K562 (cell line): Measurements from ENCODE around the gene NUCB2. TPM values are rescaled to one million over a fixed set of nuclear protein-coding genes. Genes with fewer than 3 reads are reported as not detected.

Experiments used
- ATAC-seq: fragments of 200-7000 bp; cut with Tn5 transposase; 3 replicates; pipeline ENCODE4 v1.9.1; 2020; ENCODE audit warnings: moderate library complexity
- BruUV-seq: library from RNA; stranded (reverse); fragments of 400-500 nt; replicated peaks from 2 replicates; lab custom pipeline; 2021; lab: Mats Ljungman, UMichigan
- CTCF ChIA-PET: fragments of 300-600 bp; formaldehyde crosslinking; extraction: SDS; loops from one replicate; lab custom pipeline; 2021; ENCODE audit warnings: low intra/inter-chr PET ratio; lab: Yijun Ruan, JAX
- POLR2A ChIA-PET: fragments of 300-600, 350-650 bp; sonication (Branson Sonifier 250); formaldehyde crosslinking; extraction: SDS; loops from one replicate; lab custom pipeline; 2021; ENCODE audit warnings: antibody characterized with exemption, inconsistent platforms; lab: Yijun Ruan, JAX
- DNase-seq, 4 experiments: peaks; one replicate each; pipeline versions ENCODE4 v3.0.0 to v3.0.0-alpha.2; 2011 to 2018; ENCODE audit warnings: low spot score in 3 of 4, mixed read lengths in 3 of 4; ENCODE audit errors: extremely low read depth in 1 of 4
- FAIRE-seq: peaks from 2 replicates; lab custom pipeline; 2011; peaks lifted over from hg19 to GRCh38; lab: Jason Lieb, UNC
- H2AFZ ChIP-seq: 2 replicates; pipeline ENCODE4 v1.6.0; 2011; ENCODE audit warnings: low read depth, low read length, control low read depth, inconsistent platforms
- H3K27ac ChIP-seq: fragments of 200-600 bp; 3 replicates; pipeline ENCODE4 v1.8.0; 2011; ENCODE audit warnings: low read depth, mild to moderate bottlenecking, control low read depth, inconsistent platforms, low read length, moderate library complexity, mixed read lengths; ENCODE audit errors: extremely low read depth
- H3K27me3 ChIP-seq, 2 experiments: fragments of 300-600 bp in 1 of 2; 2 replicates in 1 of 2; 3 replicates in 1 of 2; pipeline versions ENCODE4 v1.6.0 to v1.8.0; 2011; ENCODE audit warnings: inconsistent platforms in 2 of 2, low read length in 2 of 2, mild to moderate bottlenecking in 1 of 2, mixed read lengths in 1 of 2, moderate library complexity in 1 of 2; ENCODE audit not compliant: control insufficient read depth in 2 of 2, insufficient read depth in 2 of 2
- H3K36me3 ChIP-seq: fragments of 300-600 bp; 3 replicates; pipeline ENCODE4 v1.8.0; 2011; ENCODE audit warnings: mild to moderate bottlenecking, low read length, inconsistent platforms; ENCODE audit not compliant: control insufficient read depth, insufficient read depth
- H3K4me1 ChIP-seq, 2 experiments: fragments of 200-600 bp in 1 of 2; replicated peaks in 1 of 2; 2 replicates in 1 of 2; 3 replicates in 1 of 2; pipeline versions ENCODE4 v1.5.1 to v1.8.0; 2011; ENCODE audit warnings: inconsistent platforms in 2 of 2, low read length in 2 of 2, mild to moderate bottlenecking in 1 of 2, mixed read lengths in 1 of 2, moderate library complexity in 1 of 2; ENCODE audit not compliant: control insufficient read depth in 2 of 2, insufficient read depth in 2 of 2
- H3K4me2 ChIP-seq: 2 replicates; pipeline ENCODE4 v1.6.1; 2011; ENCODE audit warnings: low read length, control low read depth, inconsistent platforms, mixed read lengths; ENCODE audit not compliant: insufficient read depth
- H3K4me3 ChIP-seq: fragments of 200-600 bp; sonication (generic), shearing (Covaris generic); 2 replicates; pipeline ENCODE4 v1.5.1; 2016; ENCODE audit warnings: control low read depth, inconsistent platforms
- H3K79me2 ChIP-seq: fragments of 200-600 bp; 3 replicates; pipeline ENCODE4 v1.8.0; 2011; ENCODE audit warnings: low read length, inconsistent platforms; ENCODE audit not compliant: control insufficient read depth, insufficient read depth
- H3K9ac ChIP-seq, 2 experiments: 2 replicates each; pipeline versions ENCODE4 v1.6.0 to v1.6.1; 2011; ENCODE audit warnings: low read depth in 2 of 2, low read length in 2 of 2, control low read depth in 1 of 2, inconsistent platforms in 1 of 2, mild to moderate bottlenecking in 1 of 2, mixed read lengths in 1 of 2; ENCODE audit not compliant: insufficient read depth in 1 of 2
- H3K9me1 ChIP-seq: one replicate; pipeline ENCODE4 v1.6.0; 2011; ENCODE audit warnings: inconsistent platforms, mild to moderate bottlenecking, low read length, moderate library complexity; ENCODE audit not compliant: control insufficient read depth, insufficient read depth
- H3K9me3 ChIP-seq: replicated peaks from 2 replicates; pipeline ENCODE4 v1.5.1; 2011; ENCODE audit warnings: low read depth, low read length, inconsistent platforms; ENCODE audit not compliant: control insufficient read depth, insufficient read depth
- H4K20me1 ChIP-seq: replicated peaks from 2 replicates; pipeline ENCODE4 v1.6.1; 2011; ENCODE audit warnings: low read length, inconsistent platforms, mixed read lengths; ENCODE audit not compliant: control insufficient read depth, insufficient read depth
- CAMTA2 ChIP-seq: fragments of 250-450 bp; sonication (Bioruptor Pico); conservative IDR thresholded peaks from 2 replicates; pipeline ENCODE4 v1.5.1; 2022
- FOXA3 ChIP-seq, 2 experiments: fragments of 450-650 bp in 1 of 2; sonication (generic) in 1 of 2; formaldehyde crosslinking; IDR thresholded peaks in 1 of 2; conservative IDR thresholded peaks in 1 of 2; 2 replicates each; pipeline versions ENCODE4 v1.4.0 to v1.8.0; 2020 to 2022; ENCODE audit warnings: mild to moderate bottlenecking in 2 of 2, missing genetic modification reagents in 1 of 2
- HDAC6 ChIP-seq: IDR thresholded peaks from 2 replicates; pipeline ENCODE4 v1.6.1; 2012; ENCODE audit warnings: low read depth, mild to moderate bottlenecking, control low read depth, inconsistent platforms, low read length, moderate library complexity
- HMGN3 ChIP-seq: IDR thresholded peaks from 2 replicates; pipeline ENCODE4 v1.6.1; 2011; ENCODE audit warnings: borderline replicate concordance, low read depth, mild to moderate bottlenecking, mixed read lengths, low read length; ENCODE audit not compliant: insufficient read length; ENCODE audit errors: extremely low read depth
- HNRNPLL ChIP-seq: fragments of 200-400 bp; formaldehyde crosslinking; IDR thresholded peaks from 2 replicates; pipeline ENCODE4 v1.6.1; 2017; ENCODE audit warnings: low read length, low read depth, mild to moderate bottlenecking; ENCODE audit not compliant: poor library complexity, severe bottlenecking
- KDM4B ChIP-seq, 2 experiments: fragments of 450-650 bp in 1 of 2; sonication (generic) in 1 of 2; IDR thresholded peaks; 2 replicates each; pipeline ENCODE4 v1.6.1; 2016 to 2017; ENCODE audit warnings: borderline replicate concordance in 2 of 2, antibody characterized with exemption in 1 of 2, low read depth in 1 of 2, mild to moderate bottlenecking in 1 of 2
- LCOR ChIP-seq: sonication (generic); formaldehyde crosslinking; IDR thresholded peaks from 2 replicates; pipeline ENCODE4 v1.8.0; 2022; ENCODE audit warnings: mild to moderate bottlenecking, missing genetic modification reagents
- MCM3 ChIP-seq: fragments of 450-650 bp; IDR thresholded peaks from 2 replicates; pipeline ENCODE4 v1.6.1; 2016
- SMARCE1 ChIP-seq: fragments of 450-650 bp; IDR thresholded peaks from 2 replicates; pipeline ENCODE4 v1.7.1; 2016; ENCODE audit warnings: mild to moderate bottlenecking
- ZNF12 ChIP-seq: sonication (generic); formaldehyde crosslinking; IDR thresholded peaks from 2 replicates; pipeline ENCODE4 v1.4.0; 2020; ENCODE audit warnings: mild to moderate bottlenecking, missing genetic modification reagents
- ZNF197 ChIP-seq: fragments of 200-800 bp; sonication (Bioruptor generic); IDR thresholded peaks from 2 replicates; pipeline ENCODE4 v1.6.1; 2016; ENCODE audit warnings: low read depth, missing genetic modification characterization, missing compliant biosample characterization
- ZNF347 ChIP-seq: fragments of 450-650 bp; formaldehyde crosslinking; IDR thresholded peaks from 2 replicates; pipeline ENCODE4 v1.4.0; 2020; ENCODE audit warnings: low read depth, mild to moderate bottlenecking, moderate library complexity
- ZNF780A ChIP-seq: fragments of 250-450 bp; sonication (Bioruptor Pico); IDR thresholded peaks from 2 replicates; pipeline ENCODE4 v1.5.0; 2021; ENCODE audit warnings: mild to moderate bottlenecking
- WGBS: fragments of 100-300 bp; shearing (Covaris generic); methylation state at CpG from one replicate; pipeline ENCODE4 v1.1.6; 2016; ENCODE audit warnings: low coverage, mixed read lengths; ENCODE audit not compliant: insufficient coverage; ENCODE audit errors: missing lambda C conversion rate; 5-methylcytosine and 5-hydroxymethylcytosine counted together
- in situ Hi-C: fragments of 300-500 bp; cut with MboI; formaldehyde crosslinking; loops from 4 replicates; pipeline ENCODE4 v1.15.0; 2018; ENCODE audit warnings: inconsistent platforms, mixed read lengths
- intact Hi-C: fragments of 100-400 bp; cut with micrococcal nuclease; formaldehyde crosslinking; loops from 2 replicates; pipeline ENCODE4 v1.14.2; 2022
- polyA plus RNA-seq, 8 experiments: library from polyadenylated mRNA; depleted of rRNA in 4 of 8; stranded (reverse) in 5 of 8; unstranded in 3 of 8; fragments of >200 nt; fragmentation: Nextera tagmentation in 2 of 8; fragmentation: Illumina TruSeq in 1 of 8; extraction: Ambion mirVana in 2 of 8; extraction: Trizol in 1 of 8; gene quantifications; 2 replicates each; pipeline versions ENCODE4 v1.2.1 to v1.2.3, GENCODE V29; 2011 to 2014; ENCODE audit warnings: inconsistent platforms in 1 of 8, missing spikeins in 1 of 8
- total RNA-seq, 7 experiments: library from RNA; depleted of rRNA in 6 of 7; stranded (reverse); fragments of >200 nt in 6 of 7; fragmentation: Illumina TruSeq in 2 of 7; extraction: Trizol in 2 of 7; gene quantifications; 2 replicates each; pipeline versions ENCODE4 v1.2.1 to v1.2.3, GENCODE V29; 2011 to 2021; ENCODE audit warnings: low replicate concordance in 1 of 7
- TF ChIP-seq, protein P1 (sequence below): fragments of 250-450 bp; sonication (Bioruptor Pico); IDR thresholded peaks from 2 replicates; pipeline ENCODE4 v1.5.1; 2021; ENCODE audit warnings: mild to moderate bottlenecking

Gene NUCB2
- total and polyA plus RNA-seq, 9 of the 15 experiments (the other 6 are each of a cell fraction or from before 2014, with no cell fraction given) = 54.0 to 108 (median 84.6) TPM

DNA sequence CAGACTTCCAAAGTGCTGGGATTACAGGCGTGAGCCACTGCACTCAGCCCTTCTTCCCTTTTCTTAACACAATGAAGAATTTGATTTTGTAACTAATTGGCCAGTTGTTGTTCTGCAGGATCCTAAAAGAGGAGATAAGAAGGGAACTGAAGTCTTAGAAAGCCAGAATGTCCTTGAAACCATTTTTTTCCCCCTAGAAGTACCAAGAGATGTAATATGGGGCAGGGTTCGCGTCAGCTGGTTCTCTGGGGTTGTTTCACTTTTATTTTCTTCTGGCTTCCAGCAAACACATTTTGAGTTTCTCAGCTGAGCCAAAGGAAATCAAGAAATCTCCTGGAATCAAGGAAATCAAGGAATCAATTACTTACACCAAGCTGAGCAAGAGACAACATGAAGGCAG, 7.6 kb upstream of the NUCB2 start:
- TF ChIP-seq SMARCE1 (0 out of 2 replicates have a peak, but pooled peaks have one; percentile 9), CAMTA2 (CRISPR knock-in tag) (no peak), ZNF347 (CRISPR knock-in tag) (no peak), ZNF197 (CRISPR knock-in tag) (no peak)
- H3K27ac ChIP-seq = no peak overlapping the region
- POLR2A ChIA-PET = no interaction called here
- CTCF ChIA-PET = no interaction called here
- H2AFZ ChIP-seq = 0 out of 2 replicates have a peak overlapping the region, but pooled peaks have one; percentile 6
- no peaks in the 10 kb centered on the region for H3K9me3 ChIP-seq
- no peaks in the 10 kb centered on the region for H3K36me3 ChIP-seq
- no peaks in the 10 kb centered on the region for H3K27me3 ChIP-seq
- peaks cover 5 to 14% of the 10 kb centered on the region in 2 experiments; a peak in 4 of 5 replicates for H3K4me1 ChIP-seq
- intact Hi-C loops = no loop called here
- H3K9me1 ChIP-seq = no peaks in the 10 kb centered on the region
- no peak overlapping the region for H3K4me3 ChIP-seq
- FAIRE-seq (peak; percentile 52), DNase-seq (peak in 1 of 4 experiments; percentile 9), ATAC-seq (no peak)
- WGBS = 53% methylated on average over 3 of the region's 3 CpGs
- no peaks in the 10 kb centered on the region for H3K79me2 ChIP-seq
- in situ Hi-C loops = no loop called here
- no TSS peak for BruUV-seq
- no peaks in the 10 kb centered on the region for H4K20me1 ChIP-seq
- no peak overlapping the region for H3K9ac ChIP-seq
- H3K4me2 ChIP-seq = no peak overlapping the region

DNA sequence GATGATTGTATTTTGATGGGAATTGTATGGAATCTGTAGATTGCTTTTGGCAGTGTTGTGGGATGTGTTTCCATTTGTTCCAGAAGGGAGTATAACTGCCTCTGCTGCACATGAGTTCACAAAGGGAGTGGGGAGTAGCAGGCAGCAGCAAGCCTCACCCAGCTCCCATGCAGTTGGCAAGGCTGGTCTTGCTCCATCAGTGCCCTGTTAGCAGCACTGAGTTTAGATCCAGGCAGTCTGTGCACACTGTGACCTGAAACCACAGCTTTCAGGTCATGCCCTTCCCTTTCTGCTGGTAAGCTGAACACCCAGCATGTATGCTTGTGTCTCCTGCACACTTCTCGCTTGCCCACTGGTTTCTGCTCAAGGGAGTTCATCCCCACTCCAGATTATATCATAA, 3.7 kb upstream of the NUCB2 start:
- Histone ChIP-seq H3K4me3 (no peak overlapping the region), H3K79me2 (peaks cover 13% of the 10 kb centered on the region), H3K27ac (no peak overlapping the region), H2AFZ (no peak overlapping the region), H4K20me1 (no peaks in the 10 kb centered on the region), H3K27me3 (no peaks in the 10 kb centered on the region), H3K9me3 (no peaks in the 10 kb centered on the region), H3K9ac (peak overlapping the region in 1 of 2 experiments; percentile 77; a peak in 1 of 4 replicates), H3K4me1 (peaks cover 15 to 18% of the 10 kb centered on the region in 2 experiments), H3K9me1 (no peaks in the 10 kb centered on the region), H3K4me2 (no peak overlapping the region), H3K36me3 (no peaks in the 10 kb centered on the region)
- BruUV-seq = no TSS peak
- ATAC-seq (no peak), FAIRE-seq (no peak), DNase-seq (no peak)
- ChIA-PET CTCF (no interaction called here), POLR2A (interaction anchor here (1.6 kb wide), 1 partner anchor 15 kb away, joined by 3 read pairs; no protein-coding TSS in a partner anchor)
- 75% methylated on average over 1 of the region's 1 CpG for WGBS
- intact Hi-C loops = no loop called here
- in situ Hi-C loops = no loop called here
- no peak for TF ChIP-seq HDAC6
- TF ChIP-seq ZNF12 (CRISPR knock-in tag) = no peak
- no peak for TF ChIP-seq HNRNPLL
- TF ChIP-seq ZNF780A (CRISPR knock-in tag) = no peak
- TF ChIP-seq LCOR (CRISPR knock-in tag) = no peak
- TF ChIP-seq CAMTA2 (CRISPR knock-in tag) = no peak
- TF ChIP-seq, protein P1, sequence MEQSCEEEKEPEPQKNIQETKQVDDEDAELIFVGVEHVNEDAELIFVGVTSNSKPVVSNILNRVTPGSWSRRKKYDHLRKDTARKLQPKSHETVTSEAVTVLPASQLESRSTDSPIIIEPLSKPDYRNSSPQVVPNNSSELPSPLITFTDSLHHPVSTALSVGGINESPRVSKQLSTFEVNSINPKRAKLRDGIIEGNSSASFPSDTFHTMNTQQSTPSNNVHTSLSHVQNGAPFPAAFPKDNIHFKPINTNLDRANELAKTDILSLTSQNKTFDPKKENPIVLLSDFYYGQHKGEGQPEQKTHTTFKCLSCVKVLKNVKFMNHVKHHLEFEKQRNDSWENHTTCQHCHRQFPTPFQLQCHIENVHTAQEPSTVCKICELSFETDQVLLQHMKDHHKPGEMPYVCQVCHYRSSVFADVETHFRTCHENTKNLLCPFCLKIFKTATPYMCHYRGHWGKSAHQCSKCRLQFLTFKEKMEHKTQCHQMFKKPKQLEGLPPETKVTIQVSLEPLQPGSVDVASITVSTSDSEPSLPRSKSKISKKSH (CRISPR knock-in tag) = no peak
- TF ChIP-seq HMGN3 = no peak
- TF ChIP-seq KDM4B (IDR thresholded peaks at IDR 0.05; ENCODE audit: borderline replicate concordance in 2 of 2, low read depth in 1 of 2) = no peak
- TF ChIP-seq MCM3 = no peak
- no peak for TF ChIP-seq FOXA3 (CRISPR knock-in tag; conservative IDR thresholded peaks at IDR 0.05 in 1 of 2, IDR thresholded peaks at IDR 0.05 in 1 of 2)
